ENCODE measurements around the gene OR5AS1.
"Not testable (repeated sequence)": the region's sequence is repeated elsewhere in the genome, so short reads cannot be mapped to it uniquely, and the experiment has no call there.

- TF ChIP-seq CTCF, POLR2AphosphoS5 (IDR thresholded peaks at IDR 0.05): not testable (repeated sequence)
These were observed 30.9 kb downstream of the OR5AS1 start for GRCh38 chr11:56058260-56058780.
